ENCODE results near the gene RPS24.

Gene RPS24

DNA sequence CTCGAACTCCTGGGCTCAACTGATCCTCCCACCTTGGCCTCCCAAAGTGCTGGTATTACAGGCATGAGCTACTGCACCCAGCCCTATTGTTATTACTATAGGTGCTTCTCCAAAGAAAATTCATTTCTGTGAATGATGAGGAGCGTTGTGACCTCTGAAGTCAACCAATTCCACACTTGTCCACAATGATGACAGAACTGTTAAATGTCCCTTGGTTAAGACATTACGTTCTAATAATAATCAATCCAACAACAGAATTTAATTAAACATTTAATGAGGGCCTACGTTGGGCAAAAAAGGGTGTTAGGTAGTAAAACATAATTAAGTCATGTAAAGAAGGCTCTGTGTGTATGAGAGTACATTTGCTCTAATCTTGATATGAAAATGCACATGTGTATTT is 22.6 kb upstream of the RPS24 start:
- Histone ChIP-seq H3K27ac (ENCODE audit: insufficient read depth in 1 of 2, low read depth in 1 of 2, low read length in 2 of 2, poor library complexity in 1 of 2, severe bottlenecking in 2 of 2) (no peak overlapping the region), H3K4me3 (ENCODE audit: control insufficient read depth in 1 of 7, extremely low read depth in 1 of 7, insufficient read depth in 4 of 7, low read depth in 2 of 7, low read length in 6 of 7) (no peak overlapping the region), H3K9me3 (ENCODE audit: control extremely low read depth in 1 of 5, control insufficient read depth in 4 of 5, insufficient read depth in 2 of 5, low read depth in 1 of 5, low read length in 4 of 5) (no peaks in the 10 kb centered on the region), H3K36me3 (ENCODE audit: control insufficient read depth in 4 of 4, insufficient read depth in 4 of 4, low read length in 3 of 4) (peaks cover 24 to 89% (median 65%) of the 10 kb centered on the region in 4 experiments), H3K27me3 (replicated peaks in 2 of 5; ENCODE audit: control insufficient read depth in 4 of 5, insufficient read depth in 5 of 5, low read length in 4 of 5) (no peaks in the 10 kb centered on the region), H3K4me1 (ENCODE audit: control extremely low read depth in 1 of 4, control insufficient read depth in 4 of 4, insufficient read depth in 4 of 4, low read length in 3 of 4) (no peaks in the 10 kb centered on the region)
- POLR2A ChIA-PET, result no interaction called here
- WGBS (ENCODE audit: insufficient coverage), result 100% methylated on average over 1 of the region's 4 CpGs
- CTCF ChIA-PET, result no interaction called here
- no peak for DNase-seq

DNA sequence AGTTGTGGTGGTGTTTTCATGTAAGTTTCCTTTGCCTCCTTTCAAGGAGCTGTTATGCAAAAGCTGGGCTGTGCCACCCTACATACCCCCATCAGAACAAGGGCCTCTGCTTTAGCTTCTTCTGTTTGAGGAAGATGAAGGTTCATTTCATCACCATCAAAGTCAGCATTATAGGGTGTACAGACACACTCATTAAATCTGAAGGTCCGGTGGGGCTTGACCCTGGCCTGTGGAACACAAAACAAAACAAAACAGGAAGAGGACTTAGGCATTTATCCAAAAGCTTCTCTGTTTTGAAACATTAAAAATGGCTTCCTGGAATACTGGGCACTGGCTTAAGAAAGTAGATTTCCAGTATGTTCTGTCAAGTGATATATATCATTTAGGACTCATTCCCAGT is 20.1 kb upstream of the RPS24 start:
- peaks cover 21 to 90% (median 63%) of the 10 kb centered on the region in 4 experiments for H3K36me3 ChIP-seq (ENCODE audit: control insufficient read depth in 4 of 4, insufficient read depth in 4 of 4, low read length in 3 of 4)
- no peak overlapping the region for H3K4me3 ChIP-seq (ENCODE audit: control insufficient read depth in 1 of 7, extremely low read depth in 1 of 7, insufficient read depth in 4 of 7, low read depth in 2 of 7, low read length in 6 of 7)
- H3K27me3 ChIP-seq (replicated peaks in 2 of 5; ENCODE audit: control insufficient read depth in 4 of 5, insufficient read depth in 5 of 5, low read length in 4 of 5), result no peaks in the 10 kb centered on the region
- WGBS (ENCODE audit: insufficient coverage), result 100% methylated on average over 1 of the region's 1 CpG
- POLR2A ChIA-PET, result no interaction called here
- H3K9me3 ChIP-seq (ENCODE audit: control extremely low read depth in 1 of 5, control insufficient read depth in 4 of 5, insufficient read depth in 2 of 5, low read depth in 1 of 5, low read length in 4 of 5), result no peaks in the 10 kb centered on the region
- H3K27ac ChIP-seq (ENCODE audit: insufficient read depth in 1 of 2, low read depth in 1 of 2, low read length in 2 of 2, poor library complexity in 1 of 2, severe bottlenecking in 2 of 2), result no peak overlapping the region
- H3K4me1 ChIP-seq (ENCODE audit: control extremely low read depth in 1 of 4, control insufficient read depth in 4 of 4, insufficient read depth in 4 of 4, low read length in 3 of 4), result no peaks in the 10 kb centered on the region
- no peak for DNase-seq
- CTCF ChIA-PET, result no interaction called here

DNA sequence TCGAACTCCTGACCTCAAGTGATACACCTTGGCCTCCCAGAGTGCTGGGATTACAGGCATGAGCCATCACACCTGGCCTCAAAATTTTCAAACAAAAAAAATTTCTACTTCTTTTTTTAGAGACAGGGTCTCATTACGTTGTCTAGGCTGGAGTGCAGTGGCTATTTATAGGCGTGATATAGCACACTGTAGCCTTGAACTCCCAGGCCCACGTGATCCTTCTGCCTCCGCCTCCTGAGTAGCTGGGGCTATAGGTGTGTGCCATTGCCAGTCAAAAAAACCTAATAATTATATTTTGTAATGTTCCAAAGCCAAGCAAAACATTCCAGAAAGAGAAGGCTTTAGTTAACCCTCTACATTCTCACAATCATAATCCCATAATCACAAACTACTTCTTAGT is 18.1 kb upstream of the RPS24 start:
- Histone ChIP-seq H3K4me1 (ENCODE audit: control extremely low read depth in 1 of 4, control insufficient read depth in 4 of 4, insufficient read depth in 4 of 4, low read length in 3 of 4) (no peaks in the 10 kb centered on the region), H3K27ac (ENCODE audit: insufficient read depth in 1 of 2, low read depth in 1 of 2, low read length in 2 of 2, poor library complexity in 1 of 2, severe bottlenecking in 2 of 2) (no peak overlapping the region), H3K4me3 (ENCODE audit: control insufficient read depth in 1 of 7, extremely low read depth in 1 of 7, insufficient read depth in 4 of 7, low read depth in 2 of 7, low read length in 6 of 7) (no peak overlapping the region), H3K36me3 (ENCODE audit: control insufficient read depth in 4 of 4, insufficient read depth in 4 of 4, low read length in 3 of 4) (peaks cover 19 to 86% (median 63%) of the 10 kb centered on the region in 4 experiments), H3K27me3 (replicated peaks in 2 of 5; ENCODE audit: control insufficient read depth in 4 of 5, insufficient read depth in 5 of 5, low read length in 4 of 5) (no peaks in the 10 kb centered on the region), H3K9me3 (ENCODE audit: control extremely low read depth in 1 of 5, control insufficient read depth in 4 of 5, insufficient read depth in 2 of 5, low read depth in 1 of 5, low read length in 4 of 5) (no peaks in the 10 kb centered on the region)
- CTCF ChIA-PET, result interaction anchor here (1.1 kb wide), 1 partner anchor 10 kb away, joined by 3 read pairs; no protein-coding TSS in a partner anchor
- no peak for DNase-seq
- POLR2A ChIA-PET, result interaction anchor here (0.6 kb wide), 1 partner anchor 17 kb away, joined by 3 read pairs; no protein-coding TSS in a partner anchor
- WGBS (ENCODE audit: insufficient coverage), result 100% methylated on average over 1 of the region's 5 CpGs

DNA sequence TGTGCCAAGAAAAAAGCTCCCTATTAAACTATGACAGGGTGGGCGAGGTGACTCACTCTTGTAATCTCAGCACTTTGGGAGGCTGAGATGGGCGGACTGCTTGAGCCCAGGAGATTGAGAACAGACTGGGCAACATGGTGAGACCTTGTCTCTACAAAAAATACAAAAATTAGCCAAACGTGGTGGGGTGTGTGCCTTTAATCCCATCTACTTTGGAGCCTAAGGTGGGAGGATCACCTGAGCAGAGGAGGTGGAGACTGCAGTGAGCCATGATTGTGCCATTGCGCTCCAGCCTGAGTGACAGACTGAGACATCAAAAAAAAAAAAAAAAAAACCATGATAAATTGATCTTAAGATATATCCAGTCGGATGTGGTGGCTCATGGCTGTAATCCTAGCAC is 15.8 kb upstream of the RPS24 start:
- Histone ChIP-seq H3K27me3 (replicated peaks in 2 of 5; ENCODE audit: control insufficient read depth in 4 of 5, insufficient read depth in 5 of 5, low read length in 4 of 5) (no peaks in the 10 kb centered on the region), H3K4me1 (ENCODE audit: control extremely low read depth in 1 of 4, control insufficient read depth in 4 of 4, insufficient read depth in 4 of 4, low read length in 3 of 4) (no peaks in the 10 kb centered on the region), H3K4me3 (ENCODE audit: control insufficient read depth in 1 of 7, extremely low read depth in 1 of 7, insufficient read depth in 4 of 7, low read depth in 2 of 7, low read length in 6 of 7) (no peak overlapping the region), H3K36me3 (ENCODE audit: control insufficient read depth in 4 of 4, insufficient read depth in 4 of 4, low read length in 3 of 4) (peaks cover 24 to 84% (median 61%) of the 10 kb centered on the region in 4 experiments), H3K9me3 (ENCODE audit: control extremely low read depth in 1 of 5, control insufficient read depth in 4 of 5, insufficient read depth in 2 of 5, low read depth in 1 of 5, low read length in 4 of 5) (no peaks in the 10 kb centered on the region), H3K27ac (ENCODE audit: insufficient read depth in 1 of 2, low read depth in 1 of 2, low read length in 2 of 2, poor library complexity in 1 of 2, severe bottlenecking in 2 of 2) (no peak overlapping the region)
- WGBS (ENCODE audit: insufficient coverage), result 100% methylated on average over 3 of the region's 5 CpGs
- POLR2A ChIA-PET, result no interaction called here
- CTCF ChIA-PET, result interaction anchor here (1.3 kb wide), 1 partner anchor 13 kb away, joined by 3 read pairs; no protein-coding TSS in a partner anchor
- DNase-seq, result no peak

DNA sequence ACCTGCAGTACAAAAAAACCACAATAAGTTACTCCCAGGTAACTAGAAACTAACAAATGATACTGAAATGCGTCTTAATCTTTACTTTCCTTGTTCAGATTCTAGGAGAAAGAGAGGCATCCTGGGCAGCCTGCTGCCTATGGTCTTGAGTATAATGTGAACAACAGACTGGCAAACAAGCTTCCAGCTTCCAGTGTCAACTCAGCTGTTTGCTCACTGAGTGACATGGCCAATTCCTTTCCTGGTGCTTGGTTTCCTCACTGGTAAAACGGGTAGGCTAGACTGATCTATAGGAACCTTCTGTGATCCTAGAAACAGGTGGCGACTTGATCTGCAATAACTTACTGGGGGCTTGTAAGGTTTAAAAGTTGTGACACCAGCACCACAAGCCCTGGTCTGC is 14.4 kb upstream of the RPS24 start:
- Histone ChIP-seq H3K9me3 (ENCODE audit: control extremely low read depth in 1 of 5, control insufficient read depth in 4 of 5, insufficient read depth in 2 of 5, low read depth in 1 of 5, low read length in 4 of 5) (no peaks in the 10 kb centered on the region), H3K4me1 (ENCODE audit: control extremely low read depth in 1 of 4, control insufficient read depth in 4 of 4, insufficient read depth in 4 of 4, low read length in 3 of 4) (no peaks in the 10 kb centered on the region), H3K27ac (ENCODE audit: insufficient read depth in 1 of 2, low read depth in 1 of 2, low read length in 2 of 2, poor library complexity in 1 of 2, severe bottlenecking in 2 of 2) (no peak overlapping the region), H3K4me3 (ENCODE audit: control insufficient read depth in 1 of 7, extremely low read depth in 1 of 7, insufficient read depth in 4 of 7, low read depth in 2 of 7, low read length in 6 of 7) (no peak overlapping the region), H3K27me3 (replicated peaks in 2 of 5; ENCODE audit: control insufficient read depth in 4 of 5, insufficient read depth in 5 of 5, low read length in 4 of 5) (no peaks in the 10 kb centered on the region), H3K36me3 (ENCODE audit: control insufficient read depth in 4 of 4, insufficient read depth in 4 of 4, low read length in 3 of 4) (peaks cover 18 to 86% (median 58%) of the 10 kb centered on the region in 4 experiments)
- WGBS (ENCODE audit: insufficient coverage), result 98% methylated on average over 3 of the region's 3 CpGs
- ChIA-PET POLR2A (no interaction called here), CTCF (no interaction called here)
- DNase-seq, result no peak

DNA sequence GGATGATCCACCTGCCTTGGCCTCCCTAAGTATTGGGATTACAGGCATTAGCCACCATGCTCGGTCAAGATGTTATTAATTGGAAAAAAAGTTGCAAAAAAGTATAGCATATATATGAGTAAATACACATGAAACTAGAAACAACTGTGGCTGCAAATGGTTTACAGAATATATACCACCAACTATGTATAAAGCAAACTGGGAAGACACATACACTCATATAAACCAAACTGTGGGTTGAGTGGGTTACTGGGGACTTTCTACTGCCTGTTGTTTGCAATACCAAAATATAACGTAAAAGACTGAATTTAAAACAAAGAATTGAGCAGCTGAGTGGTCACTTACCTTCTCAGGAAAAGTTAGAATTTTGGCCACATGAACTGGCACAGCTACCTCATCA is 12.5 kb upstream of the RPS24 start:
- CTCF ChIA-PET, result interaction anchor here (1.4 kb wide), 1 partner anchor 174 kb away, joined by 4 read pairs; no protein-coding TSS in a partner anchor
- no peak overlapping the region for H3K4me3 ChIP-seq (ENCODE audit: control insufficient read depth in 1 of 7, extremely low read depth in 1 of 7, insufficient read depth in 4 of 7, low read depth in 2 of 7, low read length in 6 of 7)
- POLR2A ChIA-PET, result no interaction called here
- no peak for DNase-seq
- peaks cover 24 to 89% (median 63%) of the 10 kb centered on the region in 4 experiments for H3K36me3 ChIP-seq (ENCODE audit: control insufficient read depth in 4 of 4, insufficient read depth in 4 of 4, low read length in 3 of 4)
- WGBS (ENCODE audit: insufficient coverage), result 100% methylated on average over 1 of the region's 2 CpGs
- H3K9me3 ChIP-seq (ENCODE audit: control extremely low read depth in 1 of 5, control insufficient read depth in 4 of 5, insufficient read depth in 2 of 5, low read depth in 1 of 5, low read length in 4 of 5), result no peaks in the 10 kb centered on the region
- no peak overlapping the region for H3K27ac ChIP-seq (ENCODE audit: insufficient read depth in 1 of 2, low read depth in 1 of 2, low read length in 2 of 2, poor library complexity in 1 of 2, severe bottlenecking in 2 of 2)
- H3K27me3 ChIP-seq (replicated peaks in 2 of 5; ENCODE audit: control insufficient read depth in 4 of 5, insufficient read depth in 5 of 5, low read length in 4 of 5), result no peaks in the 10 kb centered on the region
- no peaks in the 10 kb centered on the region for H3K4me1 ChIP-seq (ENCODE audit: control extremely low read depth in 1 of 4, control insufficient read depth in 4 of 4, insufficient read depth in 4 of 4, low read length in 3 of 4)

DNA sequence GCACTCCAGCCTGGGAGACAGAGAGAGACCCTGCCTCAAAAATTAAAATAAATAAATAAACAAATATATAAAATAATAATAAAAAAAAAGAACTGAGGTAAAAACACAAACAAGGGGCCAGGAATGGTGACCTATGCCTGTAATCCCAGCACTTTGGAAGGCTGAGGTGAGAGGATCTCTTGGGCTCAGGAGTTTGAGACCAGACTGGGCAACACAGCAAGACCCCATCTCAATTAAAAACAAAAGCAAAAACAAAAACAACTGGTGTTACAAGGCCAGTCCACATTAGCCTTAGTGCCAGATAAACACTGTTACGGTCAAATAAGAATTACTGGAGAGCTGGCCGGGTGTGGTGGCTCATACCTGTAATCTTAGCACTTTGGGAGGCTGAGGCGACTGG is 9.9 kb upstream of the RPS24 start:
- no peaks in the 10 kb centered on the region for H3K27me3 ChIP-seq (replicated peaks in 2 of 5; ENCODE audit: control insufficient read depth in 4 of 5, insufficient read depth in 5 of 5, low read length in 4 of 5)
- peaks cover 0 to 8% (median under 1%) of the 10 kb centered on the region in 4 experiments for H3K4me1 ChIP-seq (ENCODE audit: control extremely low read depth in 1 of 4, control insufficient read depth in 4 of 4, insufficient read depth in 4 of 4, low read length in 3 of 4)
- DNase-seq, result no peak
- H3K4me3 ChIP-seq (ENCODE audit: control insufficient read depth in 1 of 7, extremely low read depth in 1 of 7, insufficient read depth in 4 of 7, low read depth in 2 of 7, low read length in 6 of 7), result no peak overlapping the region
- H3K9me3 ChIP-seq (ENCODE audit: control extremely low read depth in 1 of 5, control insufficient read depth in 4 of 5, insufficient read depth in 2 of 5, low read depth in 1 of 5, low read length in 4 of 5), result no peaks in the 10 kb centered on the region
- 93% methylated on average over 3 of the region's 3 CpGs for WGBS (ENCODE audit: insufficient coverage)
- H3K27ac ChIP-seq (ENCODE audit: insufficient read depth in 1 of 2, low read depth in 1 of 2, low read length in 2 of 2, poor library complexity in 1 of 2, severe bottlenecking in 2 of 2), result no peak overlapping the region
- CTCF ChIA-PET, result no interaction called here
- POLR2A ChIA-PET, result no interaction called here
- peaks cover 21 to 67% (median 52%) of the 10 kb centered on the region in 4 experiments for H3K36me3 ChIP-seq (ENCODE audit: control insufficient read depth in 4 of 4, insufficient read depth in 4 of 4, low read length in 3 of 4)
